Stimulated activated CD4-positive, alpha-beta T cell treated with anti-CD3 and anti-CD28 coated beads, TNF-alpha, amount 100 ng/mL, for 1 hour (primary cell): ENCODE results near the gene BAG5.
"Not testable (repeated sequence)": the region's sequence is repeated elsewhere in the genome, so short reads cannot be mapped to it uniquely, and the experiment has no call there.

ENCODE experiments used
- DNase-seq, 3 donors: peaks; one replicate each; pipeline ENCODE4 v3.0.0-alpha.2; 2020; ENCODE audit warnings: low read depth in 3 of 3, low spot score in 1 of 3

Gene BAG5

GRCh38 chr14:103562429-103563225 is at the start of gene BAG5, which contains the start of gene COA8:
TSS of gene BAG5 (minus strand) at chr14:103562657. CDS start at chr14:103561164, 1,493 bp downstream.
TSS of gene COA8 (plus strand) at chr14:103562960. CDS start at chr14:103563002, 42 bp downstream.
- DNase-seq = peak; percentile 50 to 78 (median 65)

- DNase-seq = no peak
These were observed 48.8 kb upstream of the BAG5 start for GRCh38 chr14:103611215-103611614.

GRCh38 chr14:103609081-103609480 is 46.6 kb upstream of the BAG5 start:
- DNase-seq = not testable (repeated sequence)

GRCh38 chr14:103607822-103608221 is 45.4 kb upstream of the BAG5 start:
- no peak for DNase-seq

- no peak for DNase-seq
These were observed 44.7 kb upstream of the BAG5 start for GRCh38 chr14:103606963-103607668.

GRCh38 chr14:103604620-103605019 is 42.2 kb upstream of the BAG5 start:
- no peak for DNase-seq

GRCh38 chr14:103600503-103600902 is 38.0 kb upstream of the BAG5 start:
- DNase-seq = no peak

- no peak for DNase-seq
These were observed 35.3 kb upstream of the BAG5 start for GRCh38 chr14:103597623-103598377.

- no peak for DNase-seq
These were observed 31.8 kb upstream of the BAG5 start for GRCh38 chr14:103594265-103594664.

- no peak for DNase-seq
These were observed 31.1 kb upstream of the BAG5 start for GRCh38 chr14:103593577-103593976.

- no peak for DNase-seq
These were observed 22.0 kb upstream of the BAG5 start for GRCh38 chr14:103584326-103584915.

- DNase-seq = no peak
These were observed 19.7 kb upstream of the BAG5 start for GRCh38 chr14:103581954-103582703.

- no peak for DNase-seq
These were observed 18.7 kb upstream of the BAG5 start for GRCh38 chr14:103581206-103581605.

GRCh38 chr14:103578401-103579075 is 16.1 kb upstream of the BAG5 start:
- no peak for DNase-seq

- DNase-seq = no peak
These were observed 14.0 kb upstream of the BAG5 start for GRCh38 chr14:103576371-103577024.

GRCh38 chr14:103574707-103575285 is 12.3 kb upstream of the BAG5 start:
- no peak for DNase-seq

- no peak for DNase-seq
These were observed 11.6 kb upstream of the BAG5 start for GRCh38 chr14:103574104-103574503.

- no peak for DNase-seq
These were observed 7.0 kb upstream of the BAG5 start for GRCh38 chr14:103569408-103569807.

GRCh38 chr14:103568952-103569351 is 6.5 kb upstream of the BAG5 start:
- no peak for DNase-seq
